Loucy (cell line): ENCODE data around the gene LCN12.

ENCODE experiments used
- CTCF ChIP-seq: fragments of 200-600 bp; sonication (generic); conservative IDR thresholded peaks from 2 replicates; pipeline ENCODE4 v1.5.1; 2014; ENCODE audit warnings: mild to moderate bottlenecking, antibody characterized with exemption, low read length
- EZH2phosphoT487 ChIP-seq: fragments of 200-600 bp; IDR thresholded peaks from 2 replicates; pipeline ENCODE4 v1.6.1; 2018; ENCODE audit warnings: antibody characterized with exemption, mild to moderate bottlenecking, moderate library complexity, borderline replicate concordance

DNA sequence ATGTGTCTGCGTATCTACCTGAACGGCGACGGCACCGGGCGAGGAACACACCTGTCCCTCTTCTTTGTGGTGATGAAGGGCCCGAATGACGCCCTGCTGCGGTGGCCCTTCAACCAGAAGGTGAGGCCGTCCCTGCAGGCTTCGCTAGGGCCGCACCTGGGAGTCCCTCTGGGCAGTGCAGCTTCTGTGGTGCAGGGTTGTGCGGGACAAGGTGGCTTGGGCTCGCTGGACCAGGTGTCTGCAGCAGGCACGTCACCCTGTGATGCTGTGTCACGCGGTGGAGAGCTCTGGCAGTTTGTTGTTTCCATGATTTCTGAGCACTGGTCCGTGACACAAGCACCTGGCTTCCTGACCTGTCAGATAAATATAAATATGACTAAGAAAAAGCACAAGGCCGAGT lies 28.2 kb upstream of the LCN12 start:
- no peak for TF ChIP-seq CTCF
- no peak for TF ChIP-seq EZH2phosphoT487
